ENCODE measurements around the gene IL11.

DNA sequence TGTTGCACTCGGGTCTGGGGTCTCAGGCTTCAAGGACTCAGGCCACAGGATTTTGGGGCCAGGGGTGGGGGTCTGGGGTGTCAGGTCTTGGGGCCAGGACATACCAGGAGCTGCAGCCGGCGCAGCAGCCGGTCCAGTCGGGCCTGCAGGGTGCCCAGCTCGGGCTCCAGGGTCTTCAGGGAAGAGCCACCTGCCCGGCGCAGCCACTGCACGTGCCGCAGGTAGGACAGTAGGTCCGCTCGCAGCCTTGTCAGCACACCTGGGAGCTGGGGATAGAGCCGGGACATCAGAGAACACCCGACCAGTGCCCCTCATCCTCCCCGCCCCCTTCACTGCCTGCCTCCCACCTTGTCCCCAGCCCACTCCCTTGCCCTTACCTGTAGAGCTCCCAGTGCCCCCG lies 2.2 kb downstream of the IL11 start:
- TF ChIP-seq, protein P1, sequence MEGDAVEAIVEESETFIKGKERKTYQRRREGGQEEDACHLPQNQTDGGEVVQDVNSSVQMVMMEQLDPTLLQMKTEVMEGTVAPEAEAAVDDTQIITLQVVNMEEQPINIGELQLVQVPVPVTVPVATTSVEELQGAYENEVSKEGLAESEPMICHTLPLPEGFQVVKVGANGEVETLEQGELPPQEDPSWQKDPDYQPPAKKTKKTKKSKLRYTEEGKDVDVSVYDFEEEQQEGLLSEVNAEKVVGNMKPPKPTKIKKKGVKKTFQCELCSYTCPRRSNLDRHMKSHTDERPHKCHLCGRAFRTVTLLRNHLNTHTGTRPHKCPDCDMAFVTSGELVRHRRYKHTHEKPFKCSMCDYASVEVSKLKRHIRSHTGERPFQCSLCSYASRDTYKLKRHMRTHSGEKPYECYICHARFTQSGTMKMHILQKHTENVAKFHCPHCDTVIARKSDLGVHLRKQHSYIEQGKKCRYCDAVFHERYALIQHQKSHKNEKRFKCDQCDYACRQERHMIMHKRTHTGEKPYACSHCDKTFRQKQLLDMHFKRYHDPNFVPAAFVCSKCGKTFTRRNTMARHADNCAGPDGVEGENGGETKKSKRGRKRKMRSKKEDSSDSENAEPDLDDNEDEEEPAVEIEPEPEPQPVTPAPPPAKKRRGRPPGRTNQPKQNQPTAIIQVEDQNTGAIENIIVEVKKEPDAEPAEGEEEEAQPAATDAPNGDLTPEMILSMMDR (IDR thresholded peaks at IDR 0.05; ENCODE audit: borderline replicate concordance, extremely low read depth, low read length, poor library complexity, severe bottlenecking) = no peak
- no peak for TF ChIP-seq EZH2 (IDR thresholded peaks at IDR 0.05; ENCODE audit: borderline replicate concordance, low read depth, low read length, severe bottlenecking)
